Naive thymus-derived CD4-positive, alpha-beta T cell (primary cell): Measurements from ENCODE around the gene DAP3. TPM values are rescaled to one million over a fixed set of nuclear protein-coding genes. Genes with fewer than 3 reads are reported as not detected.
"Not testable (repeated sequence)": the region's sequence is repeated elsewhere in the genome, so short reads cannot be mapped to it uniquely, and the experiment has no call there.

Experiments
- ATAC-seq: fragments of 150-1000 bp; cut with Tn5 transposase; 2 replicates; pipeline ENCODE4 v1.10.0; 2021; ENCODE audit warnings: mild to moderate bottlenecking, moderate library complexity
- CTCF ChIA-PET: fragments of 350-600 bp; sonication (Branson Sonifier 250); formaldehyde crosslinking; loops from one replicate; lab custom pipeline; 2021; ENCODE audit warnings: antibody characterized with exemption; lab: Charles Lee
- POLR2A ChIA-PET: fragments of 350-600 bp; sonication (Branson Sonifier 250); formaldehyde crosslinking; loops from one replicate; lab custom pipeline; 2021; ENCODE audit warnings: antibody characterized with exemption, inconsistent platforms; lab: Charles Lee
- DNase-seq, 9 donors: peaks; one replicate each; pipeline versions ENCODE4 v3.0.0 to v3.0.0-alpha.2; 2020 to 2022; ENCODE audit warnings: mixed read lengths in 1 of 9
- H3K27ac ChIP-seq: one replicate; pipeline ENCODE4 v1.7.0; 2013; ENCODE audit warnings: mild to moderate bottlenecking, low read depth, low read length, moderate library complexity
- H3K27me3 ChIP-seq, 2 donors: one replicate each; pipeline ENCODE4 v1.7.0; 2013; ENCODE audit warnings: low read length in 2 of 2, mild to moderate bottlenecking in 2 of 2, moderate library complexity in 2 of 2; ENCODE audit not compliant: control insufficient read depth in 2 of 2, insufficient read depth in 2 of 2
- H3K36me3 ChIP-seq, 3 experiments: 1 replicate in 2 of 3; 2 replicates in 1 of 3; pipeline ENCODE4 v1.7.0; 2013; ENCODE audit warnings: low read length in 3 of 3, mild to moderate bottlenecking in 3 of 3, moderate library complexity in 1 of 3; ENCODE audit not compliant: insufficient read depth in 3 of 3, control insufficient read depth in 2 of 3
- H3K4me1 ChIP-seq, 2 donors: one replicate each; pipeline ENCODE4 v1.7.0; 2013; ENCODE audit warnings: low read length in 2 of 2, mild to moderate bottlenecking in 2 of 2, moderate library complexity in 1 of 2; ENCODE audit not compliant: control insufficient read depth in 2 of 2, insufficient read depth in 2 of 2
- H3K4me3 ChIP-seq: 2 replicates; pipeline ENCODE4 v1.7.0; 2013; ENCODE audit warnings: mild to moderate bottlenecking, low read length
- H3K9me3 ChIP-seq, 3 experiments: 1 replicate in 2 of 3; 2 replicates in 1 of 3; pipeline ENCODE4 v1.7.0; 2013; ENCODE audit warnings: low read length in 3 of 3; ENCODE audit not compliant: control insufficient read depth in 2 of 3
- H3K27ac Mint-ChIP-seq, 9 donors: one replicate each; pipeline ENCODE4 v1.8.0; 2020 to 2022; ENCODE audit warnings: mixed read lengths in 9 of 9, mild to moderate bottlenecking in 8 of 9, moderate library complexity in 5 of 9, inconsistent platforms in 2 of 9
- H3K27me3 Mint-ChIP-seq, 5 donors: one replicate each; pipeline ENCODE4 v1.8.0; 2021 to 2022; ENCODE audit warnings: mixed read lengths in 5 of 5, mild to moderate bottlenecking in 1 of 5
- H3K36me3 Mint-ChIP-seq, 5 donors: one replicate each; pipeline ENCODE4 v1.8.0; 2020 to 2022; ENCODE audit warnings: mixed read lengths in 5 of 5, mild to moderate bottlenecking in 3 of 5, inconsistent platforms in 1 of 5
- H3K4me1 Mint-ChIP-seq, 7 donors: one replicate each; pipeline ENCODE4 v1.8.0; 2020 to 2022; ENCODE audit warnings: mixed read lengths in 7 of 7, mild to moderate bottlenecking in 3 of 7, inconsistent platforms in 1 of 7
- H3K4me3 Mint-ChIP-seq, 10 donors: one replicate each; pipeline ENCODE4 v1.8.0; 2020 to 2022; ENCODE audit warnings: mild to moderate bottlenecking in 10 of 10, mixed read lengths in 10 of 10, moderate library complexity in 6 of 10, inconsistent platforms in 2 of 10
- H3K9me3 Mint-ChIP-seq, 11 donors: one replicate each; pipeline ENCODE4 v1.8.0; 2020 to 2022; ENCODE audit warnings: mixed read lengths in 11 of 11, mild to moderate bottlenecking in 4 of 11, inconsistent platforms in 1 of 11, moderate library complexity in 1 of 11
- intact Hi-C, 2 donors: fragments of 100-400 bp; cut with micrococcal nuclease; formaldehyde crosslinking; loops; one replicate each; pipeline ENCODE4 v1.15.1; 2023
- polyA plus RNA-seq, 2 donors: library from polyadenylated mRNA; unstranded; fragments of 300-500 nt; fragmentation: Illumina TruSeq; gene quantifications; one replicate each; pipeline ENCODE4 v1.2.3, GENCODE V29; 2021
- total RNA-seq, 6 experiments: library from RNA in 5 of 6; stranded (reverse) in 5 of 6; gene quantifications; 1 replicate in 5 of 6; 2 replicates in 1 of 6; pipeline ENCODE4 v1.2.3 and lab custom pipeline; 2021 to 2026

The DAP3 gene
- total RNA-seq: 100 to 1,000 TPM; 112 to 155 (median 145) TPM
- polyA plus RNA-seq: 100 to 1,000 TPM; 111 to 135 TPM
- 128 reads per million, percentile 88 among the genes with 10 or more reads in this experiment for total RNA-seq (lab: John Stamatoyannopoulos, UW)

GRCh38 chr1:155689081-155689607 is at the start of gene DAP3:
Gene DAP3 (plus strand): TSS chr1:155689091. CDS start chr1:155709780, 20,689 bp downstream.
- ATAC-seq, CTCF ChIA-PET, POLR2A ChIA-PET, H3K27me3 Mint-ChIP-seq, H3K9me3 Mint-ChIP-seq, H3K27me3 ChIP-seq, H3K9me3 ChIP-seq, DNase-seq: not testable (repeated sequence)
- peaks cover 34 to 79% (median 69%) of the 10 kb centered on the region in 7 donors for H3K4me1 Mint-ChIP-seq
- Histone ChIP-seq H3K4me1 (peaks cover 15 to 25% of the 10 kb centered on the region in 2 donors), H3K36me3 (peaks cover 0 to 20% (median 0%) of the 10 kb centered on the region in 3 experiments), H3K27ac (peak within 1 kb of the TSS; percentile 91), H3K4me3 (peak within 1 kb of the TSS; percentile 99)
- H3K4me3 Mint-ChIP-seq: peak within 1 kb of the TSS; percentile 93 to 98 (median 96)
- H3K36me3 Mint-ChIP-seq: peaks cover 0 to 42% (median 22%) of the 10 kb centered on the region in 5 donors
- H3K27ac Mint-ChIP-seq: peak within 1 kb of the TSS; percentile 90 to 98 (median 96)
- intact Hi-C loops: loop anchor here (2.0 to 10.0 kb wide), 8 partner anchors 43 to 414 kb away; partner anchors contain the start of genes ARHGEF2 (in 1 of the 2), ASH1L (in 1 of the 2), CLK2 (in 1 of the 2) and HCN3 (in 1 of the 2)

GRCh38 chr1:155640367-155640766 is 48.5 kb upstream of the DAP3 start:
- Histone ChIP-seq H3K36me3 (no peaks in the 10 kb centered on the region), H3K9me3 (peaks cover 0 to 10% (median 0%) of the 10 kb centered on the region in 3 experiments), H3K4me1 (peaks cover 6 to 16% of the 10 kb centered on the region in 2 donors), H3K27me3 (peaks cover 0 to 2% of the 10 kb centered on the region in 2 donors), H3K4me3 (no peak overlapping the region), H3K27ac (no peak overlapping the region)
- no peak overlapping the region for H3K27ac Mint-ChIP-seq
- POLR2A ChIA-PET: interaction anchor here (1.0 kb wide), 1 partner anchor 216 kb away, joined by 3 read pairs; no protein-coding TSS in a partner anchor
- H3K4me3 Mint-ChIP-seq: no peak overlapping the region
- H3K27me3 Mint-ChIP-seq: peaks cover 0 to 2% (median 0%) of the 10 kb centered on the region in 5 donors
- peaks cover 5 to 18% (median 10%) of the 10 kb centered on the region in 5 donors for H3K36me3 Mint-ChIP-seq
- DNase-seq: no peak
- H3K4me1 Mint-ChIP-seq: peaks cover 6 to 27% (median 23%) of the 10 kb centered on the region in 7 donors
- intact Hi-C loops: no loop called here
- CTCF ChIA-PET: interaction anchor here (1.0 kb wide), 1 partner anchor 15 kb away, joined by 3 read pairs; no protein-coding TSS in a partner anchor
- ATAC-seq: no peak
- peaks cover 3 to 26% (median 14%) of the 10 kb centered on the region in 11 donors for H3K9me3 Mint-ChIP-seq

GRCh38 chr1:155642559-155643180 is 46.2 kb upstream of the DAP3 start:
- ATAC-seq, H3K27ac ChIP-seq, DNase-seq, H3K27me3 ChIP-seq, H3K4me1 ChIP-seq, H3K36me3 ChIP-seq, CTCF ChIA-PET, POLR2A ChIA-PET, intact Hi-C loops, H3K27me3 Mint-ChIP-seq, H3K4me3 ChIP-seq, H3K27ac Mint-ChIP-seq, H3K4me3 Mint-ChIP-seq: not testable (repeated sequence)
- Mint-ChIP-seq H3K4me1 (peaks cover 0 to 10% (median 2%) of the 10 kb centered on the region in 7 donors), H3K36me3 (peaks cover 5 to 13% (median 9%) of the 10 kb centered on the region in 5 donors), H3K9me3 (peaks cover 3 to 26% (median 14%) of the 10 kb centered on the region in 11 donors)
- H3K9me3 ChIP-seq: peaks cover 0 to 10% (median 0%) of the 10 kb centered on the region in 3 experiments

GRCh38 chr1:155643230-155643629 is 45.7 kb upstream of the DAP3 start:
- Histone ChIP-seq H3K36me3 (no peaks in the 10 kb centered on the region), H3K27me3 (peaks cover 0 to 2% of the 10 kb centered on the region in 2 donors), H3K4me3 (no peak overlapping the region), H3K9me3 (peaks cover 0 to 10% (median 0%) of the 10 kb centered on the region in 3 experiments), H3K4me1 (no peaks in the 10 kb centered on the region), H3K27ac (no peak overlapping the region)
- Mint-ChIP-seq H3K27ac (no peak overlapping the region), H3K36me3 (peaks cover 5 to 13% (median 10%) of the 10 kb centered on the region in 5 donors), H3K9me3 (peaks cover 3 to 26% (median 14%) of the 10 kb centered on the region in 11 donors), H3K27me3 (peaks cover 0 to 4% (median 0%) of the 10 kb centered on the region in 5 donors), H3K4me1 (peaks cover 0 to 6% (median 0%) of the 10 kb centered on the region in 7 donors), H3K4me3 (no peak overlapping the region)
- ATAC-seq (no peak), DNase-seq (no peak)
- CTCF ChIA-PET: interaction anchor here (0.6 kb wide), 1 partner anchor 379 kb away, joined by 3 read pairs; no protein-coding TSS in a partner anchor
- intact Hi-C loops: no loop called here
- POLR2A ChIA-PET: no interaction called here

- ChIA-PET POLR2A (no interaction called here), CTCF (no interaction called here)
- Mint-ChIP-seq H3K36me3 (peaks cover 5 to 14% (median 9%) of the 10 kb centered on the region in 5 donors), H3K4me1 (peaks cover 0 to 7% (median 0%) of the 10 kb centered on the region in 7 donors), H3K4me3 (no peak overlapping the region), H3K27me3 (peaks cover 0 to 4% (median 3%) of the 10 kb centered on the region in 5 donors), H3K9me3 (peaks cover 3 to 26% (median 14%) of the 10 kb centered on the region in 11 donors), H3K27ac (no peak overlapping the region)
- H3K27ac ChIP-seq: no peak overlapping the region
- H3K4me3 ChIP-seq: no peak overlapping the region
- ATAC-seq (no peak), DNase-seq (no peak)
- peaks cover 0 to 10% (median 0%) of the 10 kb centered on the region in 3 experiments for H3K9me3 ChIP-seq
- intact Hi-C loops: no loop called here
- no peaks in the 10 kb centered on the region for H3K36me3 ChIP-seq
- H3K4me1 ChIP-seq: no peaks in the 10 kb centered on the region
- peaks cover 0 to 2% of the 10 kb centered on the region in 2 donors for H3K27me3 ChIP-seq
These were observed 43.8 kb upstream of the DAP3 start for GRCh38 chr1:155645034-155645598.

- no peak for ATAC-seq
These were observed 43.2 kb upstream of the DAP3 start for GRCh38 chr1:155645648-155646047.

More at GRCh38 chr1:155645648-155646047, 43.2 kb upstream of the DAP3 start:
- Histone ChIP-seq H3K27me3 (peaks cover 0 to 2% of the 10 kb centered on the region in 2 donors), H3K27ac (no peak overlapping the region), H3K4me3 (no peak overlapping the region), H3K4me1 (no peaks in the 10 kb centered on the region), H3K9me3 (peaks cover 0 to 10% (median 0%) of the 10 kb centered on the region in 3 experiments), H3K36me3 (no peaks in the 10 kb centered on the region)
- Mint-ChIP-seq H3K4me1 (peaks cover 0 to 7% (median 0%) of the 10 kb centered on the region in 7 donors), H3K4me3 (no peak overlapping the region), H3K27ac (no peak overlapping the region), H3K36me3 (peaks cover 5 to 15% (median 9%) of the 10 kb centered on the region in 5 donors), H3K9me3 (peaks cover 3 to 26% (median 14%) of the 10 kb centered on the region in 11 donors), H3K27me3 (peaks cover 0 to 4% (median 4%) of the 10 kb centered on the region in 5 donors)
- no peak for DNase-seq
- ChIA-PET POLR2A (no interaction called here), CTCF (no interaction called here)
- intact Hi-C loops: no loop called here
